ENCODE measurements around the gene ACTR3.

Gene ACTR3

GRCh38 chr2:113910967-113911678, 21.2 kb downstream of the ACTR3 start:
- TF ChIP-seq CTCF (conservative IDR thresholded peaks at IDR 0.05; ENCODE audit: control insufficient read depth, insufficient read depth, low read depth, low read length): no peak
- H3K4me3 ChIP-seq (ENCODE audit: control insufficient read depth, low read depth, low read length): no peak overlapping the region
- DNase-seq (ENCODE audit: low read depth): no peak

GRCh38 chr2:113915082-113915819, 25.4 kb downstream of the ACTR3 start:
- TF ChIP-seq CTCF (conservative IDR thresholded peaks at IDR 0.05; ENCODE audit: control insufficient read depth, insufficient read depth, low read depth, low read length): no peak
- H3K4me3 ChIP-seq (ENCODE audit: control insufficient read depth, low read depth, low read length): no peak overlapping the region
- DNase-seq (ENCODE audit: low read depth): no peak

- DNase-seq (ENCODE audit: low read depth): no peak
Observed at GRCh38 chr2:113918229-113918628, 28.3 kb downstream of the ACTR3 start.

DNA sequence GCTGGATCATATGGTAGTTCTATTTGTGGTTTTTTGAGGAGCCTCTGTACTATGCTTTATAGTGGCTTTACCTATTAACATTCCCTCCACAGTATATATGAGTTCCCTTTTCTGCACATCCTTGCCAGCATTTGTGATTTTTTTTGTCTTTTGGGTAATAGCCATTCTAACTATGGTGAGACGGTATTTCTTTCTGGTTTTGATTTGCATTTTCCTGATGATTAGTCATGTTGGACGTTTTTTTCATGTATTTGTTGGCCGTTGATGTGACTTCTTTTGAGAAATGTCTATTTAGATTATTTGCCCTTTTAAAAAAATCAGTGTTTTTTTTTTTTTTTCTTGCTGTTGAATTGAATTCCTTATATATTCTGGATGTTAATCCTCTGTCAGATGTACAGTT, 31.1 kb downstream of the ACTR3 start:
- peak; percentile 53 for DNase-seq (ENCODE audit: low read depth)
- H3K4me3 ChIP-seq (ENCODE audit: control insufficient read depth, low read depth, low read length): no peak overlapping the region
- TF ChIP-seq CTCF (conservative IDR thresholded peaks at IDR 0.05; ENCODE audit: control insufficient read depth, insufficient read depth, low read depth, low read length): no peak

More at GRCh38 chr2:113918229-113918628, 28.3 kb downstream of the ACTR3 start:
- TF ChIP-seq CTCF (conservative IDR thresholded peaks at IDR 0.05; ENCODE audit: control insufficient read depth, insufficient read depth, low read depth, low read length): no peak
- H3K4me3 ChIP-seq (ENCODE audit: control insufficient read depth, low read depth, low read length): no peak overlapping the region

DNA sequence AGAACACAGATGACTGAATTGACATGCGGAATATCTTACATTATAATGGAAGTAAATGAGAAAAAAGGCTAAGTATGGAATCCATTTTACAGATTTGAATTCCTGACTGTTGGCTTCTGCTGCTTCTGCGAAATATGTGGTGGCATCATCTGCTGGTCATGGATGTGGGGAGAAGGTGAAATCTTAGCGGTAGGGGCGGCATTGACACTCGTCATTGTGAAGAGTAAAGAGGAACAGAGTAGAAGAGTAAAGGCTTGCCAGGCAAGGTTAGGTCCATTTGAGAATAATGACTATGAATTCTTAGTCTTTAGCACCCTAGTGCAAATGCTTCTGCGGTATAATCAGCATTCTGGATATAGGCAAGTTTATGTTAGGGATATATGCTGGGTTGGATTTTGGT, 32.4 kb downstream of the ACTR3 start:
- no peak for DNase-seq (ENCODE audit: low read depth)
- H3K4me3 ChIP-seq (ENCODE audit: control insufficient read depth, low read depth, low read length): no peak overlapping the region
- TF ChIP-seq CTCF (conservative IDR thresholded peaks at IDR 0.05; ENCODE audit: control insufficient read depth, insufficient read depth, low read depth, low read length): no peak

GRCh38 chr2:113922784-113923183, 32.9 kb downstream of the ACTR3 start:
- no peak overlapping the region for H3K4me3 ChIP-seq (ENCODE audit: control insufficient read depth, low read depth, low read length)
- DNase-seq (ENCODE audit: low read depth): no peak
- no peak for TF ChIP-seq CTCF (conservative IDR thresholded peaks at IDR 0.05; ENCODE audit: control insufficient read depth, insufficient read depth, low read depth, low read length)
